ENCODE measurements around the gene LRRC31.

LRRC31 gene

DNA sequence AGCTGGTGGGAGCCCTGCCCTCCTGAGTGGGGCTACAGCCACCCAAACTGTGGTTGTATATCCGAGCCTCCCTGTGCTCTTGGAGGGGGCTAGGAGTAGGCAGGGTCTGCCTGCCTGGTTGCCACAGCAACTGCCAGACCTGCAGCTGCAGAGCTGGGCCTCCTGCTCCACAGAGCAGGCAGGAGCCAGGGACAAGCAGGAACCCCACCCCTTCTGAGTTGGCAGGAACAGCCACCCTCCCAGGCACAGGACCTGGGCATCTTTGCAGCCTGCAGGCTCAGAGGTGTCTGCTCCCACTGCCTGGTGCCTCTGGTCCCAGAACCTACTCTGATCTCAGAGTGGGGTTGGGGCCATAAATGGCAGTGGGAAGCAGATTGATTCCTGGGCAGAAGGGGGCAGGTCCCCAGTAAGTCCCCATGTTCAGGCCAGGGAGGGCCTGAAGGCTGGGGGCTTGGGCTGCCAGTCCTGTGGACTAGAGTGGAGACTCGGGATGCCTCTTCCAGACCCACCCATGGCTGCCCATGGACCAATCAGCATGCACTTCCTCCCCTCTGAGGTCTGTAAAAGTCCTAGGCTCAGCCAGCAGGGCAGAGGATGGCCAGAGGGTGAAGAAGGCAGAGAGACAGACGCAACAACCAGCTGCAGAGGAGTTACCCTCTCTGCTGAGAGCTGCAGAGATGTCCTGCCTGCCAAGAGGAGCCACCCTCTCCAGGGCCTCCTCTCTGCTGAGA is 10.3 kb upstream of the LRRC31 start:
- Histone ChIP-seq H3K9me2 (replicated peaks; ENCODE audit: insufficient read depth, low read length) (no peaks in the 10 kb centered on the region), H3K9me3 (ENCODE audit: insufficient read depth, low read length) (peaks cover 5% of the 10 kb centered on the region; the same call in 1 of the 2 replicates), H3K79me2 (ENCODE audit: insufficient read depth, low read length) (no peaks in the 10 kb centered on the region), H3K27me3 (ENCODE audit: low read length) (no peaks in the 10 kb centered on the region), H3K9ac (ENCODE audit: low read length) (no peak overlapping the region), H3F3A (ENCODE audit: insufficient read depth) (no peaks in the 10 kb centered on the region), H3K4me3 (ENCODE audit: insufficient read depth, low read length, poor library complexity, severe bottlenecking) (no peak overlapping the region), H3K27ac (ENCODE audit: low read depth, low read length) (no peak overlapping the region), H2AFZ (ENCODE audit: low read depth, low read length, severe bottlenecking) (no peak overlapping the region), H3K36me3 (ENCODE audit: low read length) (no peaks in the 10 kb centered on the region), H3K4me2 (ENCODE audit: low read depth, low read length, poor library complexity, severe bottlenecking) (no peak overlapping the region), H4K20me1 (ENCODE audit: low read depth, low read length) (no peaks in the 10 kb centered on the region)
- no peak for TF ChIP-seq EZH2phosphoT487 (conservative IDR thresholded peaks at IDR 0.05; ENCODE audit: low read length)
- TF ChIP-seq, protein P1, sequence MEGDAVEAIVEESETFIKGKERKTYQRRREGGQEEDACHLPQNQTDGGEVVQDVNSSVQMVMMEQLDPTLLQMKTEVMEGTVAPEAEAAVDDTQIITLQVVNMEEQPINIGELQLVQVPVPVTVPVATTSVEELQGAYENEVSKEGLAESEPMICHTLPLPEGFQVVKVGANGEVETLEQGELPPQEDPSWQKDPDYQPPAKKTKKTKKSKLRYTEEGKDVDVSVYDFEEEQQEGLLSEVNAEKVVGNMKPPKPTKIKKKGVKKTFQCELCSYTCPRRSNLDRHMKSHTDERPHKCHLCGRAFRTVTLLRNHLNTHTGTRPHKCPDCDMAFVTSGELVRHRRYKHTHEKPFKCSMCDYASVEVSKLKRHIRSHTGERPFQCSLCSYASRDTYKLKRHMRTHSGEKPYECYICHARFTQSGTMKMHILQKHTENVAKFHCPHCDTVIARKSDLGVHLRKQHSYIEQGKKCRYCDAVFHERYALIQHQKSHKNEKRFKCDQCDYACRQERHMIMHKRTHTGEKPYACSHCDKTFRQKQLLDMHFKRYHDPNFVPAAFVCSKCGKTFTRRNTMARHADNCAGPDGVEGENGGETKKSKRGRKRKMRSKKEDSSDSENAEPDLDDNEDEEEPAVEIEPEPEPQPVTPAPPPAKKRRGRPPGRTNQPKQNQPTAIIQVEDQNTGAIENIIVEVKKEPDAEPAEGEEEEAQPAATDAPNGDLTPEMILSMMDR (IDR thresholded peaks at IDR 0.05; ENCODE audit: insufficient read depth, low read length, poor library complexity, severe bottlenecking), result no peak

DNA sequence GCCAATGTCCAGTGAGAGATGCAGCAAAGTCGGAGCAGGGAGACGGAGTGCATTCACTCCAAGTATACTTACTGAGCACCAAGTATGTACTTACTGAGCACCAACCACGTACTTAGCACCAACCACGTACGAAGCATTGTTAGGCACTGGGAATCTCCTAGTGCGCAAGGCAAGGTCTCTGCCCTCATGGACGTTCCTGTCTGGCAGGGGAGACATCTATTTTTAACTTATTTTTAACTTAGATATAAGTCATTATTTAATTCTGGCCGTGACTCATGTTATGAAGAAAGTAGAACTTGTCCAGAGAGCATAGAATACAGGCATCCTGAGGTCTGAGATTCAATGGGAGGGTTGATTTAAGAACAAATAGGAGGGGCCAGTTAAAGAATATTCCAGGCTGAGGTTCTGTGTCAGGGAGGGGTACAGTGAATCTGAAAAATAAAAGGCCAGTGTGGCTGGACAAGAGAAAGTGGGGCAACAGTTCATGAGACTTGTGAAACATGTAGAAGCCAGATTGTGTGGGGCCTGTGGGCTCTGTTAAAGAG is 9.3 kb upstream of the LRRC31 start:
- H3K36me3 ChIP-seq (ENCODE audit: low read length), result no peaks in the 10 kb centered on the region
- no peak overlapping the region for H3K27ac ChIP-seq (ENCODE audit: low read depth, low read length)
- TF ChIP-seq, protein P1 (IDR thresholded peaks at IDR 0.05; ENCODE audit: insufficient read depth, low read length, poor library complexity, severe bottlenecking), result no peak
- TF ChIP-seq EZH2phosphoT487 (conservative IDR thresholded peaks at IDR 0.05; ENCODE audit: low read length), result no peak
- H3K9ac ChIP-seq (ENCODE audit: low read length), result no peak overlapping the region
- H3K4me3 ChIP-seq (ENCODE audit: insufficient read depth, low read length, poor library complexity, severe bottlenecking), result no peak overlapping the region
- no peaks in the 10 kb centered on the region for H3F3A ChIP-seq (ENCODE audit: insufficient read depth)
- no peaks in the 10 kb centered on the region for H3K27me3 ChIP-seq (ENCODE audit: low read length)
- H2AFZ ChIP-seq (ENCODE audit: low read depth, low read length, severe bottlenecking), result no peak overlapping the region
- no peaks in the 10 kb centered on the region for H3K9me2 ChIP-seq (replicated peaks; ENCODE audit: insufficient read depth, low read length)
- H3K79me2 ChIP-seq (ENCODE audit: insufficient read depth, low read length), result no peaks in the 10 kb centered on the region
- no peaks in the 10 kb centered on the region for H4K20me1 ChIP-seq (ENCODE audit: low read depth, low read length)
- H3K4me2 ChIP-seq (ENCODE audit: low read depth, low read length, poor library complexity, severe bottlenecking), result no peak overlapping the region
- peaks cover 5% of the 10 kb centered on the region; the same call in 1 of the 2 replicates for H3K9me3 ChIP-seq (ENCODE audit: insufficient read depth, low read length)

- H3K79me2 ChIP-seq (ENCODE audit: insufficient read depth, low read length), result no peaks in the 10 kb centered on the region
- no peak overlapping the region for H2AFZ ChIP-seq (ENCODE audit: low read depth, low read length, severe bottlenecking)
- no peak overlapping the region for H3K4me3 ChIP-seq (ENCODE audit: insufficient read depth, low read length, poor library complexity, severe bottlenecking)
- H3K36me3 ChIP-seq (ENCODE audit: low read length), result no peaks in the 10 kb centered on the region
- no peaks in the 10 kb centered on the region for H3K9me2 ChIP-seq (replicated peaks; ENCODE audit: insufficient read depth, low read length)
- no peak overlapping the region for H3K27ac ChIP-seq (ENCODE audit: low read depth, low read length)
- TF ChIP-seq, protein P1 (IDR thresholded peaks at IDR 0.05; ENCODE audit: insufficient read depth, low read length, poor library complexity, severe bottlenecking), result no peak
- H3F3A ChIP-seq (ENCODE audit: insufficient read depth), result no peaks in the 10 kb centered on the region
- no peak overlapping the region for H3K9ac ChIP-seq (ENCODE audit: low read length)
- H4K20me1 ChIP-seq (ENCODE audit: low read depth, low read length), result no peaks in the 10 kb centered on the region
- H3K27me3 ChIP-seq (ENCODE audit: low read length), result no peaks in the 10 kb centered on the region
- peaks cover 5% of the 10 kb centered on the region; the same call in 1 of the 2 replicates for H3K9me3 ChIP-seq (ENCODE audit: insufficient read depth, low read length)
- no peak overlapping the region for H3K4me2 ChIP-seq (ENCODE audit: low read depth, low read length, poor library complexity, severe bottlenecking)
These were observed 1.6 kb upstream of the LRRC31 start for GRCh38 chr3:169871129-169871886.

Data from SU-DHL-6 (cell line).